Mesodermal cell (in vitro differentiated cells): ENCODE results near the gene QRSL1. TPM values are rescaled to one million over a fixed set of nuclear protein-coding genes. Genes with fewer than 3 reads are reported as not detected.
"Not testable (repeated sequence)": the region's sequence is repeated elsewhere in the genome, so short reads cannot be mapped to it uniquely, and the experiment has no call there.

Experiments
- H3K27ac ChIP-seq: 2 replicates; pipeline ENCODE4 v1.7.0; 2013; ENCODE audit warnings: mild to moderate bottlenecking, low read depth, low read length, moderate library complexity; ENCODE audit not compliant: severe bottlenecking
- H3K36me3 ChIP-seq: 2 replicates; pipeline ENCODE4 v1.7.1; 2013; ENCODE audit warnings: mild to moderate bottlenecking, low read length, moderate library complexity; ENCODE audit not compliant: control insufficient read depth, insufficient read depth
- H3K4me1 ChIP-seq: one replicate; pipeline ENCODE4 v1.7.1; 2013; ENCODE audit warnings: mild to moderate bottlenecking, low read length; ENCODE audit not compliant: insufficient read depth, control insufficient read depth, poor library complexity, severe bottlenecking
- H3K4me3 ChIP-seq: 2 replicates; pipeline ENCODE4 v1.7.0; 2013; ENCODE audit warnings: low read length, control low read depth, mild to moderate bottlenecking; ENCODE audit not compliant: insufficient read depth, poor library complexity, severe bottlenecking; ENCODE audit errors: extremely low read depth
- H3K9me3 ChIP-seq: 2 replicates; pipeline ENCODE4 v1.7.1; 2013; ENCODE audit warnings: mild to moderate bottlenecking, low read length, moderate library complexity; ENCODE audit not compliant: control insufficient read depth
- WGBS, 2 experiments: methylation state at CpG; one replicate each; pipeline ENCODE4 v1.1.5; 2013; ENCODE audit warnings: missing lambda C conversion rate in 2 of 2; ENCODE audit not compliant: insufficient coverage in 2 of 2; 5-methylcytosine and 5-hydroxymethylcytosine counted together
- polyA plus RNA-seq, 2 experiments: library from polyadenylated mRNA; stranded (reverse); fragments of 50-300 nt; gene quantifications; one replicate each; pipeline ENCODE4 v1.2.3, GENCODE V29; 2013

The QRSL1 gene
- polyA plus RNA-seq (2013, experiment 1 of 2), result 10.1 TPM
- 13.7 TPM for polyA plus RNA-seq (2013, experiment 2 of 2)

GRCh38 chr6:106629103-106629858 lies at the start of gene QRSL1, which contains the start of gene RTN4IP1:
TSS of gene QRSL1 (plus strand) at chr6:106629578. CDS start at chr6:106629682, 104 bp downstream.
TSS of gene RTN4IP1 (minus strand) at chr6:106629498. CDS start at chr6:106629021, 477 bp downstream.
- Histone ChIP-seq H3K36me3 (no peaks in the 10 kb centered on the region), H3K4me1 (peaks cover 4% of the 10 kb centered on the region), H3K9me3 (no peaks in the 10 kb centered on the region), H3K4me3 (peak within 1 kb of the TSS; percentile 82), H3K27ac (peak within 1 kb of the TSS; percentile 91)
- 1% methylated on average over 39 to 44 of the region's 46 CpGs for WGBS, 2 experiments

GRCh38 chr6:106581468-106581867 lies 47.9 kb upstream of the QRSL1 start:
- Histone ChIP-seq H3K36me3 (no peaks in the 10 kb centered on the region), H3K4me1 (peaks cover 2% of the 10 kb centered on the region), H3K27ac (no peak overlapping the region), H3K9me3 (no peaks in the 10 kb centered on the region), H3K4me3 (no peak overlapping the region)
- WGBS, 2 experiments, result 89 to 92% methylated on average over 1 of the region's 1 CpG

GRCh38 chr6:106586815-106587415 lies 42.5 kb upstream of the QRSL1 start:
- no peaks in the 10 kb centered on the region for H3K36me3 ChIP-seq
- no peaks in the 10 kb centered on the region for H3K4me1 ChIP-seq
- H3K27ac ChIP-seq, result no peak overlapping the region
- WGBS, 2 experiments, result 94 to 97% methylated on average over 4 of the region's 4 CpGs
- H3K9me3 ChIP-seq, result no peaks in the 10 kb centered on the region
- H3K4me3 ChIP-seq, result no peak overlapping the region

GRCh38 chr6:106588937-106589336 lies 40.4 kb upstream of the QRSL1 start:
- no CpG with 5 or more reads among the region's 5 CpGs for WGBS, 2 experiments
- not testable (repeated sequence) for H3K4me1 ChIP-seq, H3K9me3 ChIP-seq, H3K36me3 ChIP-seq, H3K27ac ChIP-seq, H3K4me3 ChIP-seq

GRCh38 chr6:106591111-106591825 lies 38.1 kb upstream of the QRSL1 start:
- Histone ChIP-seq H3K9me3 (no peaks in the 10 kb centered on the region), H3K4me1 (no peaks in the 10 kb centered on the region), H3K36me3 (no peaks in the 10 kb centered on the region), H3K27ac (no peak overlapping the region), H3K4me3 (no peak overlapping the region)
- WGBS, 2 experiments, result 89 to 100% methylated on average over 1 to 2 of the region's 3 CpGs

- Histone ChIP-seq H3K36me3 (no peaks in the 10 kb centered on the region), H3K4me3 (no peak overlapping the region), H3K4me1 (no peaks in the 10 kb centered on the region), H3K9me3 (no peaks in the 10 kb centered on the region), H3K27ac (no peak overlapping the region)
- WGBS, 2 experiments, result no CpG with 5 or more reads among the region's 2 CpGs
Measured at GRCh38 chr6:106599440-106599839, 29.9 kb upstream of the QRSL1 start.

GRCh38 chr6:106600329-106600728 lies 29.0 kb upstream of the QRSL1 start:
- H3K4me1 ChIP-seq, result no peaks in the 10 kb centered on the region
- no peak overlapping the region for H3K4me3 ChIP-seq
- H3K9me3 ChIP-seq, result no peaks in the 10 kb centered on the region
- no peaks in the 10 kb centered on the region for H3K36me3 ChIP-seq
- 100% methylated on average over 1 of the region's 2 CpGs; no CpG with 5 or more reads in 1 of the 2 experiments for WGBS, 2 experiments
- no peak overlapping the region for H3K27ac ChIP-seq

- Histone ChIP-seq H3K27ac (no peak overlapping the region), H3K4me3 (no peak overlapping the region), H3K4me1 (no peaks in the 10 kb centered on the region), H3K36me3 (no peaks in the 10 kb centered on the region), H3K9me3 (no peaks in the 10 kb centered on the region)
- 0 to 9% methylated on average over 1 of the region's 2 CpGs for WGBS, 2 experiments
Measured at GRCh38 chr6:106608080-106608668, 21.2 kb upstream of the QRSL1 start.

GRCh38 chr6:106609699-106610098 lies 19.7 kb upstream of the QRSL1 start:
- Histone ChIP-seq H3K4me3 (no peak overlapping the region), H3K36me3 (no peaks in the 10 kb centered on the region), H3K27ac (no peak overlapping the region), H3K4me1 (no peaks in the 10 kb centered on the region), H3K9me3 (no peaks in the 10 kb centered on the region)
- WGBS, 2 experiments, result 74 to 79% methylated on average over 6 of the region's 6 CpGs

GRCh38 chr6:106611030-106611429 lies 18.3 kb upstream of the QRSL1 start:
- H3K36me3 ChIP-seq, result no peaks in the 10 kb centered on the region
- H3K27ac ChIP-seq, result no peak overlapping the region
- 90 to 100% methylated on average over 1 to 2 of the region's 2 CpGs for WGBS, 2 experiments
- no peaks in the 10 kb centered on the region for H3K4me1 ChIP-seq
- H3K9me3 ChIP-seq, result no peaks in the 10 kb centered on the region
- H3K4me3 ChIP-seq, result no peak overlapping the region
